Measurements from ENCODE around the gene FN1. TPM values are rescaled to one million over a fixed set of nuclear protein-coding genes. Genes with fewer than 3 reads are reported as not detected.

Gene FN1
- total RNA-seq, 1 experiment from 2014 or later: 39.4 TPM

GRCh38 chr2:215476424-215476823 is 40.6 kb upstream of the FN1 start:
- H4K20me1 ChIP-seq (ENCODE audit: insufficient read depth): no peaks in the 10 kb centered on the region
- H3K27ac ChIP-seq: no peak overlapping the region
- no peaks in the 10 kb centered on the region for H3K4me1 ChIP-seq (replicated peaks; ENCODE audit: insufficient read depth)
- no peaks in the 10 kb centered on the region for H3K27me3 ChIP-seq (ENCODE audit: insufficient read depth, low read depth)
- no peaks in the 10 kb centered on the region for H3K9me2 ChIP-seq (ENCODE audit: insufficient read depth)
- intact Hi-C loops (cut with micrococcal nuclease; ENCODE audit: unreplicated experiment): no loop called here
- no peak overlapping the region for H2AFZ ChIP-seq
- no TSS peak for BruUV-seq (replicated peaks)
- CTCF ChIA-PET: no interaction called here
- no peak for TF ChIP-seq CTCF (conservative IDR thresholded peaks at IDR 0.05)
- no peak for TF ChIP-seq EZH2 (IDR thresholded peaks at IDR 0.05; ENCODE audit: low read depth)
- no peak for DNase-seq
- H3K36me3 ChIP-seq (ENCODE audit: low read depth): no peaks in the 10 kb centered on the region
- no peak overlapping the region for H3K4me2 ChIP-seq
- no peaks in the 10 kb centered on the region for H3K9me3 ChIP-seq (ENCODE audit: insufficient read depth, low read depth)
- H3K79me2 ChIP-seq (ENCODE audit: low read depth): no peaks in the 10 kb centered on the region
- no peaks in the 10 kb centered on the region for H3F3A ChIP-seq (ENCODE audit: insufficient read depth, low read depth)
- H3K4me3 ChIP-seq: no peak overlapping the region
- POLR2A ChIA-PET (ENCODE audit: unreplicated experiment): interaction anchor here (0.7 kb wide), 1 partner anchor 165 kb away, joined by 5 read pairs; the partner anchor contains the start of gene ATIC

- H3K36me3 ChIP-seq (ENCODE audit: low read depth): no peaks in the 10 kb centered on the region
- ChIA-PET POLR2A (ENCODE audit: unreplicated experiment) (interaction anchor here (0.6 kb wide), 1 partner anchor 44 kb away, joined by 3 read pairs; no protein-coding TSS in a partner anchor), CTCF (no interaction called here)
- H3K4me2 ChIP-seq: no peak overlapping the region
- H3K9me3 ChIP-seq (ENCODE audit: insufficient read depth, low read depth): no peaks in the 10 kb centered on the region
- H3K4me1 ChIP-seq (replicated peaks; ENCODE audit: insufficient read depth): peaks cover 9% of the 10 kb centered on the region; the same call in 1 of the 2 replicates
- H3K27ac ChIP-seq: no peak overlapping the region
- TF ChIP-seq EZH2 (IDR thresholded peaks at IDR 0.05; ENCODE audit: low read depth) (no peak), CTCF (conservative IDR thresholded peaks at IDR 0.05) (no peak)
- H3F3A ChIP-seq (ENCODE audit: insufficient read depth, low read depth): 0 out of 2 replicates have a peak, but pooled peaks cover 4% of the 10 kb centered on the region
- DNase-seq: no peak
- no TSS peak for BruUV-seq (replicated peaks)
- no peaks in the 10 kb centered on the region for H3K27me3 ChIP-seq (ENCODE audit: insufficient read depth, low read depth)
- H4K20me1 ChIP-seq (ENCODE audit: insufficient read depth): no peaks in the 10 kb centered on the region
- no peak overlapping the region for H2AFZ ChIP-seq
- no peaks in the 10 kb centered on the region for H3K9me2 ChIP-seq (ENCODE audit: insufficient read depth)
- no peaks in the 10 kb centered on the region for H3K79me2 ChIP-seq (ENCODE audit: low read depth)
- intact Hi-C loops (cut with micrococcal nuclease; ENCODE audit: unreplicated experiment): no loop called here
- H3K4me3 ChIP-seq: no peak overlapping the region
These were observed 30.4 kb upstream of the FN1 start for GRCh38 chr2:215466097-215466909.

- Histone ChIP-seq H3K4me2 (no peak overlapping the region), H3K4me1 (replicated peaks; ENCODE audit: insufficient read depth) (peaks cover 14% of the 10 kb centered on the region; the same call in 1 of the 2 replicates), H2AFZ (no peak overlapping the region), H3K79me2 (ENCODE audit: low read depth) (no peaks in the 10 kb centered on the region), H3K4me3 (no peak overlapping the region), H3F3A (ENCODE audit: insufficient read depth, low read depth) (peaks cover 4% of the 10 kb centered on the region; the same call in 1 of the 2 replicates), H3K9me3 (ENCODE audit: insufficient read depth, low read depth) (no peaks in the 10 kb centered on the region), H3K36me3 (ENCODE audit: low read depth) (no peaks in the 10 kb centered on the region), H3K27ac (no peak overlapping the region), H4K20me1 (ENCODE audit: insufficient read depth) (no peaks in the 10 kb centered on the region), H3K9me2 (ENCODE audit: insufficient read depth) (no peaks in the 10 kb centered on the region), H3K27me3 (ENCODE audit: insufficient read depth, low read depth) (no peaks in the 10 kb centered on the region)
- DNase-seq: peak in 1 of 2 experiments; percentile 57
- CTCF ChIA-PET: no interaction called here
- TF ChIP-seq EZH2 (IDR thresholded peaks at IDR 0.05; ENCODE audit: low read depth) (no peak), CTCF (conservative IDR thresholded peaks at IDR 0.05) (no peak)
- intact Hi-C loops (cut with micrococcal nuclease; ENCODE audit: unreplicated experiment): no loop called here
- POLR2A ChIA-PET (ENCODE audit: unreplicated experiment): interaction anchor here (0.6 kb wide), 1 partner anchor 154 kb away, joined by 17 read pairs; no protein-coding TSS in a partner anchor
- BruUV-seq (replicated peaks): no TSS peak
These were observed 29.4 kb upstream of the FN1 start for GRCh38 chr2:215465256-215465655.

Data from PC-9 (cell line).